GM18907 (cell line): Measurements from ENCODE around the gene CPOX.
A peak's percentile ranks its signal among the peaks of the same experiment; 100 is the strongest.
"Not testable (repeated sequence)": the region's sequence is repeated elsewhere in the genome, so short reads cannot be mapped to it uniquely, and the experiment has no call there.

ENCODE experiments used
- ATAC-seq: cut with Tn5 transposase; IDR thresholded peaks from one replicate; pipeline ENCODE4 v1.9.1; 2021; ENCODE audit warnings: mild to moderate bottlenecking, moderate library complexity; ENCODE audit not compliant: unreplicated experiment

CPOX gene

GRCh38 chr3:98565237-98565643, 28.2 kb downstream of the CPOX start:
- no peak for ATAC-seq

- ATAC-seq: peak; percentile 17
These were observed 29.0 kb downstream of the CPOX start for GRCh38 chr3:98564282-98565005.

GRCh38 chr3:98563661-98564281, 29.6 kb downstream of the CPOX start:
- peak; percentile 64 for ATAC-seq

- ATAC-seq: peak; percentile 14
These were observed 31.5 kb downstream of the CPOX start for GRCh38 chr3:98561727-98562521.

GRCh38 chr3:98560911-98561310, 32.5 kb downstream of the CPOX start:
- no peak for ATAC-seq

GRCh38 chr3:98559769-98560168, 33.6 kb downstream of the CPOX start:
- not testable (repeated sequence) for ATAC-seq

- no peak for ATAC-seq
These were observed 35.1 kb downstream of the CPOX start for GRCh38 chr3:98558100-98558827.

- ATAC-seq: peak; percentile 18
These were observed 35.9 kb downstream of the CPOX start for GRCh38 chr3:98557324-98558010.

- ATAC-seq: peak; percentile 85
These were observed 37.0 kb downstream of the CPOX start for GRCh38 chr3:98556164-98557130.

- no peak for ATAC-seq
These were observed 38.4 kb downstream of the CPOX start for GRCh38 chr3:98555025-98555379.

GRCh38 chr3:98554580-98554979, 38.8 kb downstream of the CPOX start:
- ATAC-seq: no peak

- no peak for ATAC-seq
These were observed 39.7 kb downstream of the CPOX start for GRCh38 chr3:98553753-98554152.

GRCh38 chr3:98553021-98553563, 40.3 kb downstream of the CPOX start:
- no peak for ATAC-seq

GRCh38 chr3:98552232-98553020, 41.0 kb downstream of the CPOX start:
- ATAC-seq: no peak

GRCh38 chr3:98551754-98552153, 41.7 kb downstream of the CPOX start:
- ATAC-seq: no peak

GRCh38 chr3:98551236-98551635, 42.2 kb downstream of the CPOX start:
- no peak for ATAC-seq

- no peak for ATAC-seq
These were observed 42.6 kb downstream of the CPOX start for GRCh38 chr3:98550833-98551232.

GRCh38 chr3:98548544-98548943, 44.9 kb downstream of the CPOX start:
- no peak for ATAC-seq
